C4-2B (cell line): ENCODE data around the gene NAV3.

ENCODE experiments used
- CTCF ChIP-seq: fragments of 450-650 bp; conservative IDR thresholded peaks from 2 replicates; pipeline ENCODE4 v1.5.1; 2017; ENCODE audit warnings: mild to moderate bottlenecking
- ZFX ChIP-seq: fragments of 450-650 bp; IDR thresholded peaks from 2 replicates; pipeline ENCODE4 v1.6.1; 2017

GRCh38 chr12:78002878-78003277 lies 172.2 kb downstream of the NAV3 start:
- TF ChIP-seq CTCF (peak; percentile 39), ZFX (no peak)
